ENCODE results near the gene CDK14.

GRCh38 chr7:91230503-91230902 is 634.4 kb downstream of the CDK14 start:
- TF ChIP-seq CTCF (IDR thresholded peaks at IDR 0.05; ENCODE audit: low read length) = no peak
- TF ChIP-seq EZH2 (optimal IDR thresholded peaks at IDR 0.05; ENCODE audit: low read depth, low read length) = no peak
